ENCODE measurements around the gene PLCB4. TPM values are rescaled to one million over a fixed set of nuclear protein-coding genes. Genes with fewer than 3 reads are reported as not detected.

PLCB4 gene
- total RNA-seq, 1 experiment from 2014 or later, result 10.1 TPM

DNA sequence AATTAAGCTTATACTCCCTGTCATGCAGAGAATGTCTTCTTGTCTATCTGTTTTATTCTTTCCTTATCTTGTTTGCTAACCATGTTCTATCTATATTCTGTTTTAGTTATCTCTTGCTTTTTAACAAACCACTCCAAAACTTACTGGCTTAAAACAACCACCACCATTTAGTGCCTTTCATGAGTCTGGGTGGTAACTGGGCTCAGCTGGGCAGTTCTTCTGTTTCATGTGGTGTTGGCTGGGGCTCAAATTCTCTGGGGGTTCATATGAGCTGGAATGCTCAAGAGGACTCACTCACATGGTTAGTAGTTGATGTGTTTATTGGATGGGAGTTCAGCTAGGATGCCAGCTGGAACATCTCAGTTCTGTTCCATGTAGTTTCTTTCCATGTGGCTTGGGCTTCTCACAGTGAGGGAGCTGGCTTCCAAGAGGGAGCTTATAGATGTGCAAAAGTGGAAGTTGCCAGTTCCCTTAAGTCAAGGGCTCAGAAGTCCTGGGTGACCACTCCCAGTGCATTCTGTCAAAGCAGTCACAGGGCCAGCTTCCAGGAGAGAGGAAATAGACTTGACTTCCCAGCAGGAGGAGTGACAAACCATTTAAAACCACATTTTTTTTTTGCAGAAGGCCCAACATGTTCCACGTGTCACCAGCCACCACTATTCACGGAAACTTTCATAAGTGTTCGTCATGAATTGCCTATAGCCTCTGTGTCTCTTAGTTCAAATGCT, 70.4 kb downstream of the PLCB4 start:
- no peak overlapping the region for H3K9ac ChIP-seq (ENCODE audit: extremely low read depth, insufficient read length, low read length)
- no peak overlapping the region for H3K4me2 ChIP-seq (ENCODE audit: insufficient read depth, insufficient read length, low read length)
- no peak overlapping the region for H2AFZ ChIP-seq (ENCODE audit: low read length)
- no peak overlapping the region for H3T11ph ChIP-seq (ENCODE audit: low read length)
- H3K9me3 Mint-ChIP-seq, result peaks cover 4% of the 10 kb centered on the region in 2 experiments; a peak in 3 of 5 replicates
- H4K8ac ChIP-seq (replicated peaks; ENCODE audit: insufficient read length, low read depth, low read length), result no peak overlapping the region
- H3K4ac ChIP-seq (ENCODE audit: low read depth, low read length), result no peak overlapping the region
- H3K4me1 Mint-ChIP-seq, result peaks cover 10 to 13% of the 10 kb centered on the region in 2 experiments
- H3K4me1 ChIP-seq (ENCODE audit: insufficient read depth, low read length), result no peaks in the 10 kb centered on the region
- H3K23me2 ChIP-seq (ENCODE audit: insufficient read length, low read depth, low read length, poor library complexity, severe bottlenecking), result no peaks in the 10 kb centered on the region
- H3K27ac Mint-ChIP-seq, result no peak overlapping the region; a peak in 1 of 7 replicates
- no peaks in the 10 kb centered on the region for H3K79me2 ChIP-seq (ENCODE audit: insufficient read depth, low read length)
- H3K27me3 Mint-ChIP-seq (ENCODE audit: low read depth), result no peaks in the 10 kb centered on the region
- no peak overlapping the region for H3K23ac ChIP-seq (ENCODE audit: insufficient read length, low read depth, low read length)
- H3K4me3 Mint-ChIP-seq, result no peak overlapping the region
- no peak overlapping the region for H4K5ac ChIP-seq (ENCODE audit: insufficient read length, low read depth, low read length)
- H3K79me1 ChIP-seq (ENCODE audit: insufficient read depth, low read depth, low read length, poor library complexity, severe bottlenecking), result no peaks in the 10 kb centered on the region
- H4K91ac ChIP-seq (ENCODE audit: insufficient read length, low read depth, low read length), result no peak overlapping the region
- H2BK120ac ChIP-seq (ENCODE audit: low read depth, low read length, poor library complexity, severe bottlenecking), result no peak overlapping the region
- H4K20me1 ChIP-seq (ENCODE audit: control insufficient read depth, insufficient read depth, insufficient read length), result no peaks in the 10 kb centered on the region
- no CpG with 5 or more reads among the region's 3 CpGs for WGBS (ENCODE audit: extremely low coverage, insufficient read length, low lambda C conversion rate)
- no peak overlapping the region for H2BK20ac ChIP-seq (ENCODE audit: low read depth, low read length, poor library complexity, severe bottlenecking)
- no peak for TF ChIP-seq CTCF (conservative IDR thresholded peaks at IDR 0.05)
- peaks cover 2 to 5% (median 2%) of the 10 kb centered on the region in 3 experiments; a peak in 5 of 7 replicates for H3K36me3 Mint-ChIP-seq (ENCODE audit: insufficient read depth in 1 of 3, low read depth in 3 of 3)
- no peak overlapping the region for H2AK5ac ChIP-seq (ENCODE audit: insufficient read length, low read length)
- no peak overlapping the region for H2BK15ac ChIP-seq (ENCODE audit: low read depth, low read length)
- no peak overlapping the region for H2BK12ac ChIP-seq (ENCODE audit: insufficient read length, low read depth, low read length)
- no peak for DNase-seq
- H2BK5ac ChIP-seq (ENCODE audit: insufficient read length, low read length), result no peak overlapping the region
- H3K27me3 ChIP-seq (ENCODE audit: insufficient read depth, low read length), result no peaks in the 10 kb centered on the region
- no peak overlapping the region for H3K27ac ChIP-seq (ENCODE audit: insufficient read length, low read depth, low read length)
- H3K56ac ChIP-seq (ENCODE audit: insufficient read length, low read depth, low read length), result no peak overlapping the region
- H3K18ac ChIP-seq (ENCODE audit: insufficient read length, low read depth, low read length), result no peak overlapping the region
- H3K9me3 ChIP-seq (ENCODE audit: control insufficient read depth, low read depth, low read length), result no peaks in the 10 kb centered on the region
- no peak overlapping the region for H3K14ac ChIP-seq (ENCODE audit: insufficient read depth, low read length)
